ENCODE results near the gene PKD1.

- TF ChIP-seq CTCF (IDR thresholded peaks at IDR 0.05; ENCODE audit: poor library complexity) = no peak
- TF ChIP-seq EZH2 (IDR thresholded peaks at IDR 0.05; ENCODE audit: borderline replicate concordance) = no peak
- TF ChIP-seq EZH2phosphoT487 (IDR thresholded peaks at IDR 0.05; ENCODE audit: low read depth, severe bottlenecking, unreplicated experiment) = no peak
Observed at GRCh38 chr16:2177561-2177960, 41.9 kb upstream of the PKD1 start.
